ENCODE results near the gene NAPG.

- no peak for TF ChIP-seq CTCF (IDR thresholded peaks at IDR 0.05; ENCODE audit: poor library complexity)
- TF ChIP-seq EZH2phosphoT487 (IDR thresholded peaks at IDR 0.05; ENCODE audit: low read depth, severe bottlenecking, unreplicated experiment) = no peak
- no peak for TF ChIP-seq EZH2 (IDR thresholded peaks at IDR 0.05; ENCODE audit: borderline replicate concordance)
Measured at GRCh38 chr18:10590412-10590811, 64.6 kb downstream of the NAPG start.
